Measurements from ENCODE around the gene UCN. TPM values are rescaled to one million over a fixed set of nuclear protein-coding genes. Genes with fewer than 3 reads are reported as not detected.
"Not testable (repeated sequence)": the region's sequence is repeated elsewhere in the genome, so short reads cannot be mapped to it uniquely, and the experiment has no call there.

UCN gene
- total RNA-seq, 1 experiment from 2014 or later: 2.5 TPM

DNA sequence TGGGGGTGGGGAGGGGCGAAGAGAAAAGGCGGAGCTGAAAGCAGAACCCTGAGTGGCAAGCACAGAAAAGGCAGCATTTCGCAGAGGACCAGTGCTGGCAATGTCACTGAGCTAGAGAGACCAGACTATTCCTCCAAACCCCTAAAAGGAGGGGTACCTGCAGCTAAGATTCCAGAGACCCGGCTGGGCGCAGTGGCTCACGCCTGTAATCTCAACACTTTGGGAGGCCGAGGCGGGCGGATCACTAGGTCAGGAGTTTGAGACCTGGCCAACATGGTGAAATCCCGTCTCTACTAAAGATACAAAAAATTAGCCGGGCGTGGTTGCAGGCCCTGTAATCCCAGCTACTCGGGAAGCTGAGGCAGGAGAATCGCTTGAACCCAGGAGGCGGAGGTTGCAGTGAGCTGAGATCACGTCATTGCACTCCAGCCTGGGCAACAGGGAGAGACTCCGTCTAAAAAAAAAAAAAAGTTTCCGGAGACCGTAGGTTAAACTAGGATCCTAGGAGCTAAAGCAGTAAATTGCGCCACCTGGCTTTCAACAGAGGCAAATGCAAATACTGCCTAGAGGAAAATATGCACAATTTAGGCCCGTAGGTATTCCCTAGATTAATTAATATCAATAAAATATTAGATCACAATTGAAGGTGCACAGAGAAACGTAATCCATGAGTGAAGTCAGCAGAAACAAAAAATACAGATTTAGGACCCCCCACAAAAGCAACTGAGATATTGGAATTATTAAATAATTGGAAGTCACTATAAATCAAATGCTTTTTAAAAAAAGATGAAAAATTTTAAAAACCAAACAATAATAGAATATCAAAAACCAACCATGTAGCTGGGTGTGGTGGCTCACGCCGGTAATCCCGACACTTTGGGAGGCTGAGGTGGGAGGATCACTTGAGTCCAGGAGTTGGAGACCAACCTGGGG is 4.9 kb downstream of the UCN start:
- Histone ChIP-seq H3K27ac (ENCODE audit: low read length) (no peak overlapping the region), H3K4me2 (ENCODE audit: low read depth, low read length, poor library complexity, severe bottlenecking) (peak overlapping the region; percentile 79), H3K27me3 (ENCODE audit: low read length) (no peaks in the 10 kb centered on the region), H3K79me2 (ENCODE audit: low read length) (no peaks in the 10 kb centered on the region), H3K9ac (ENCODE audit: low read length) (peak overlapping the region; percentile 58), H3K9me2 (replicated peaks; ENCODE audit: insufficient read depth, low read length) (no peaks in the 10 kb centered on the region), H4K20me1 (ENCODE audit: insufficient read depth, low read depth, low read length) (no peaks in the 10 kb centered on the region), H3K36me3 (ENCODE audit: insufficient read depth, low read length) (no peaks in the 10 kb centered on the region), H2AFZ (ENCODE audit: low read length) (peak overlapping the region; percentile 77), H3K9me3 (ENCODE audit: low read length) (no peaks in the 10 kb centered on the region), H3K4me3 (ENCODE audit: low read length) (peak overlapping the region; percentile 59), H3K4me1 (ENCODE audit: low read length) (peaks cover 11% of the 10 kb centered on the region)
- DNase-seq: peak; percentile 89

- H3K9ac ChIP-seq (ENCODE audit: low read length); DNase-seq; H3K9me2 ChIP-seq (replicated peaks; ENCODE audit: insufficient read depth, low read length); H3K27me3 ChIP-seq (ENCODE audit: low read length); H4K20me1 ChIP-seq (ENCODE audit: insufficient read depth, low read depth, low read length); H3K4me3 ChIP-seq (ENCODE audit: low read length); H3K9me3 ChIP-seq (ENCODE audit: low read length); H3K27ac ChIP-seq (ENCODE audit: low read length); H2AFZ ChIP-seq (ENCODE audit: low read length); H3K79me2 ChIP-seq (ENCODE audit: low read length); H3K4me2 ChIP-seq (ENCODE audit: low read depth, low read length, poor library complexity, severe bottlenecking); H3K36me3 ChIP-seq (ENCODE audit: insufficient read depth, low read length): not testable (repeated sequence)
- peaks cover 11% of the 10 kb centered on the region for H3K4me1 ChIP-seq (ENCODE audit: low read length)
Measured at GRCh38 chr2:27300606-27301005, 7.6 kb downstream of the UCN start.

- Histone ChIP-seq H3K9me3 (ENCODE audit: low read length) (no peaks in the 10 kb centered on the region), H3K4me2 (ENCODE audit: low read depth, low read length, poor library complexity, severe bottlenecking) (no peak overlapping the region), H4K20me1 (ENCODE audit: insufficient read depth, low read depth, low read length) (no peaks in the 10 kb centered on the region), H2AFZ (ENCODE audit: low read length) (no peak overlapping the region), H3K79me2 (ENCODE audit: low read length) (no peaks in the 10 kb centered on the region), H3K9ac (ENCODE audit: low read length) (no peak overlapping the region), H3K27ac (ENCODE audit: low read length) (no peak overlapping the region), H3K36me3 (ENCODE audit: insufficient read depth, low read length) (no peaks in the 10 kb centered on the region), H3K4me3 (ENCODE audit: low read length) (no peak overlapping the region), H3K9me2 (replicated peaks; ENCODE audit: insufficient read depth, low read length) (no peaks in the 10 kb centered on the region), H3K27me3 (ENCODE audit: low read length) (no peaks in the 10 kb centered on the region), H3K4me1 (ENCODE audit: low read length) (peaks cover 9% of the 10 kb centered on the region)
- no peak for DNase-seq
Measured at GRCh38 chr2:27298391-27299080, 9.7 kb downstream of the UCN start.

GRCh38 chr2:27297195-27297594 is 11.1 kb downstream of the UCN start:
- Histone ChIP-seq H3K4me2 (ENCODE audit: low read depth, low read length, poor library complexity, severe bottlenecking) (no peak overlapping the region), H3K9me3 (ENCODE audit: low read length) (no peaks in the 10 kb centered on the region)

DNA sequence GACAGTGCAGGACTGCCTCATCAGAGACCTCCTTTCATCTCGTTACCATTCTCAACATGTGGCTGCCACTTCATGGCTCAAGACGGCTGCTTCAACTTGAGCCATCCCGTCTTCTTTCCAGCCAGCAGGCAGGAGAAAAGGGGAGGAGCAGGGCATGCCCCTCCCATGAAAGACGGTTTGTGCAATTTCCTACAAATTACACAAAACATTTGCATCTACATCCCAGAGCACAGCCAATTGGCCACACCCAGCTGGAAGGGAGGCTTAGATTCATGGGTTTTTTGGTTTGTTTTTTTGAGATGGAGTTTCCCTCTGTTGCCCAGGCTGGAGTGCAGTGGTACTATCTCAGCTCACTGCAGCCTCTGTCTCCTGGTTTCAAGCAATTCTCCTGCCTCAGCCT is 11.8 kb downstream of the UCN start:
- no peak overlapping the region for H3K4me3 ChIP-seq (ENCODE audit: low read length)
- no peaks in the 10 kb centered on the region for H3K9me2 ChIP-seq (replicated peaks; ENCODE audit: insufficient read depth, low read length)
- H3K27ac ChIP-seq (ENCODE audit: low read length): no peak overlapping the region
- no peaks in the 10 kb centered on the region for H3K9me3 ChIP-seq (ENCODE audit: low read length)
- no peak overlapping the region for H3K4me2 ChIP-seq (ENCODE audit: low read depth, low read length, poor library complexity, severe bottlenecking)
- peaks cover 5% of the 10 kb centered on the region for H3K4me1 ChIP-seq (ENCODE audit: low read length)
- H2AFZ ChIP-seq (ENCODE audit: low read length): no peak overlapping the region
- H3K79me2 ChIP-seq (ENCODE audit: low read length): no peaks in the 10 kb centered on the region
- H3K36me3 ChIP-seq (ENCODE audit: insufficient read depth, low read length): no peaks in the 10 kb centered on the region
- no peak for DNase-seq
- H4K20me1 ChIP-seq (ENCODE audit: insufficient read depth, low read depth, low read length): no peaks in the 10 kb centered on the region
- H3K27me3 ChIP-seq (ENCODE audit: low read length): no peaks in the 10 kb centered on the region
- no peak overlapping the region for H3K9ac ChIP-seq (ENCODE audit: low read length)

More at GRCh38 chr2:27297195-27297594, 11.1 kb downstream of the UCN start:
- Histone ChIP-seq H3K36me3 (ENCODE audit: insufficient read depth, low read length) (no peaks in the 10 kb centered on the region), H3K79me2 (ENCODE audit: low read length) (no peaks in the 10 kb centered on the region), H3K27ac (ENCODE audit: low read length) (no peak overlapping the region), H2AFZ (ENCODE audit: low read length) (no peak overlapping the region), H3K9me2 (replicated peaks; ENCODE audit: insufficient read depth, low read length) (no peaks in the 10 kb centered on the region), H3K4me1 (ENCODE audit: low read length) (no peaks in the 10 kb centered on the region), H4K20me1 (ENCODE audit: insufficient read depth, low read depth, low read length) (no peaks in the 10 kb centered on the region), H3K4me3 (ENCODE audit: low read length) (no peak overlapping the region), H3K27me3 (ENCODE audit: low read length) (no peaks in the 10 kb centered on the region), H3K9ac (ENCODE audit: low read length) (no peak overlapping the region)
- DNase-seq: no peak

DNA sequence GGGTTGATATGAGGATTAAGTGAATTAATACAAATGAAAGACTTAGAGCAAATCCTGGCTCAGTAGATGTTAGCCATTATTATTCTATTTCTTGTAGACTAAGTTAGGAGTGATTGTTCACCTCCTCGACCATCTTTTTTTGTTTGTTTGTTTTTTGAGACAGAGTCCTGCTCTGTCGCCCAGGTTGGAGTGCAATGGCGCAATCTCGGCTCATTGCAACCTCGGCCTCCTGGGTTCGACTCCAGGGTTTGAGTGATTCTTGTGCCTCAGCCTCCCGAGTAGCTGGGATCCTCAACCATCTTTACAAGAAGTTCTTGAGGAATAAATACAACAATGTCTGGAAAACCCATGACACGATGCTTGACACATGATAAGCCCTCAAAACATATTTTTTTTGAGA is 13.3 kb downstream of the UCN start:
- Histone ChIP-seq H3K9me2 (replicated peaks; ENCODE audit: insufficient read depth, low read length) (no peaks in the 10 kb centered on the region), H3K79me2 (ENCODE audit: low read length) (no peaks in the 10 kb centered on the region), H4K20me1 (ENCODE audit: insufficient read depth, low read depth, low read length) (no peaks in the 10 kb centered on the region), H3K4me2 (ENCODE audit: low read depth, low read length, poor library complexity, severe bottlenecking) (no peak overlapping the region), H3K27ac (ENCODE audit: low read length) (no peak overlapping the region), H3K4me3 (ENCODE audit: low read length) (no peak overlapping the region), H3K4me1 (ENCODE audit: low read length) (peaks cover 12% of the 10 kb centered on the region), H3K9me3 (ENCODE audit: low read length) (no peaks in the 10 kb centered on the region), H3K9ac (ENCODE audit: low read length) (no peak overlapping the region), H3K36me3 (ENCODE audit: insufficient read depth, low read length) (no peaks in the 10 kb centered on the region), H3K27me3 (ENCODE audit: low read length) (no peaks in the 10 kb centered on the region), H2AFZ (ENCODE audit: low read length) (no peak overlapping the region)
- no peak for DNase-seq

DNA sequence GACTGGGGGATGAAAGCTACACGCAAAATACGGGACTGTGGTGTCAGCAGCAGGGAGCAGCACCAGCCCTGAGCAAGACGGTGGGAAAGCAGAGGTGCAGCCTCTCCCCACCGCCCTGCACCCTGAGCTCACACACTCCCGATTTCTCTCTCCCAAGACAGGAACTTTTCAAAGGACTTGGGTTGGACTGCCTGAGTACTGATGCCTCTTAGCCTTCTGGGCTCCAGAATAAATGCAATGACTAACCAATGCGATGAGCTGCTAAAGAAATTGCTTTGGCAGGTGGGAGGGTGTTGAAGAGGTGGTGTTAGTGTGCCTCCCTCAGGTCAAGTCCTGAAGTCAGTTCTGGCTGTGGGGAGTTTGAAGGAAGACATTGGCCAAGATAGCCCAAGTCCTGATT is 16.4 kb downstream of the UCN start:
- Histone ChIP-seq H3K4me1 (ENCODE audit: low read length) (peaks cover 12% of the 10 kb centered on the region), H3K4me3 (ENCODE audit: low read length) (no peak overlapping the region; the same call in 1 of the 2 replicates), H2AFZ (ENCODE audit: low read length) (peak overlapping the region; percentile 28; the same call in 1 of the 2 replicates), H3K27ac (ENCODE audit: low read length) (no peak overlapping the region), H3K27me3 (ENCODE audit: low read length) (no peaks in the 10 kb centered on the region), H3K9me2 (replicated peaks; ENCODE audit: insufficient read depth, low read length) (no peaks in the 10 kb centered on the region), H3K9me3 (ENCODE audit: low read length) (no peaks in the 10 kb centered on the region), H3K79me2 (ENCODE audit: low read length) (no peaks in the 10 kb centered on the region), H3K36me3 (ENCODE audit: insufficient read depth, low read length) (no peaks in the 10 kb centered on the region), H3K9ac (ENCODE audit: low read length) (peak overlapping the region; percentile 38; the same call in 1 of the 2 replicates), H3K4me2 (ENCODE audit: low read depth, low read length, poor library complexity, severe bottlenecking) (peak overlapping the region; percentile 10), H4K20me1 (ENCODE audit: insufficient read depth, low read depth, low read length) (no peaks in the 10 kb centered on the region)
- peak; percentile 76 for DNase-seq

DNA sequence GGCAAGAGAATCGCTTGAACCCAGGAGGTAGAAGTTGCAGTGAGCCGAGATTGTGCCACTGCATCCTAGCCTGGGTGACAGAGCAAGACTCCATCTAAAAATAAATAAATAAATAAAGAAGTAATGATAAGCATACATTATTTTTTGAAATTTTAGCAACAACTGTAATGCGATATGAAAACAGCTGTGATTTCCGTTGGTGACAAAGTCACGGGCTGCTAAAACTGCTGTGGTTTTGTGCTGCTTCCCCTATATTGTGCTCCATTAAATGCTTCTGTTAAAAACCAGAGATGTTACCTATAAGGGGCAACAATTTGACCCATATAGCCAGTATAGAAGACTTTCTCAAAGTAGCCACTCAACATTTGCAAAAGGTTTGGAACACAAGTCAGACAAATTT is 17.7 kb downstream of the UCN start:
- no peak overlapping the region for H3K4me3 ChIP-seq (ENCODE audit: low read length)
- no peaks in the 10 kb centered on the region for H4K20me1 ChIP-seq (ENCODE audit: insufficient read depth, low read depth, low read length)
- peaks cover 12% of the 10 kb centered on the region for H3K4me1 ChIP-seq (ENCODE audit: low read length)
- no peaks in the 10 kb centered on the region for H3K79me2 ChIP-seq (ENCODE audit: low read length)
- H3K36me3 ChIP-seq (ENCODE audit: insufficient read depth, low read length): no peaks in the 10 kb centered on the region
- no peak overlapping the region for H3K27ac ChIP-seq (ENCODE audit: low read length)
- no peaks in the 10 kb centered on the region for H3K9me2 ChIP-seq (replicated peaks; ENCODE audit: insufficient read depth, low read length)
- no peak overlapping the region for H3K9ac ChIP-seq (ENCODE audit: low read length)
- no peak overlapping the region for H3K4me2 ChIP-seq (ENCODE audit: low read depth, low read length, poor library complexity, severe bottlenecking)
- no peaks in the 10 kb centered on the region for H3K27me3 ChIP-seq (ENCODE audit: low read length)
- DNase-seq: no peak
- no peaks in the 10 kb centered on the region for H3K9me3 ChIP-seq (ENCODE audit: low read length)
- H2AFZ ChIP-seq (ENCODE audit: low read length): no peak overlapping the region

Data from Karpas-422 (cell line).